ENCODE measurements around the gene LMTK3. TPM values are rescaled to one million over a fixed set of nuclear protein-coding genes. Genes with fewer than 3 reads are reported as not detected.

Gene LMTK3
- polyA plus RNA-seq, 4 donors = 0.41 to 5.3 (median 2.0) TPM

DNA sequence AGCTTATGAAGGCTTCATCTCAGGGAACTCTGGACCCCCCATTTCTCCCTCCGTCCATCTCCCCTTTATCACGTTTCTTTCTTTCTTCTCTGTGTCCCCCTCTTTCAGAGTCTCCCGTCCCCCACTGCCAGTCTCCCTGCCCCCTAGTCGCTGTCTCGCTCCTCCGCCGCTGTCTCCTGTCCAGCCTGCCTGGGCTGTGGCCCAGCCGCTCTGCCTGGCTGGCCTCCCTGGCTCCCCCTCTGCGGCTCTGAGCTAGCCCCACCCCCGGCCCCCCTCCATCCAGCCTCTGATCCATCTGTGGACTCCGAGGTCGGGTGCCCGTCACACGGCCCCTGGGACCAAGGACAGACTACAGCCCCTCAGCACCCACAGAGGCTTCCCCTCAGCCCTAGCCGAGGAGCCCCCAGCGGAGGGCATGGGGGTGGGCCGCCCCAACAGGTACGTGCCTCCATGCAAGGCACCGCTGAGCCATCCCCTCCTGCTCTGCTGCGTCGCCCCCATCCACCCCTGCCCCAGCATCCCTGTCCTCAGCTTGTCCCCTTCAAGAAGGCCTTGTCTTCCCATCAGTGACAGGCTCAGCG, 57.4 kb downstream of the LMTK3 start:
- DNase-seq (ENCODE audit: low read depth in 4 of 4, low spot score in 3 of 4) = no peak

DNA sequence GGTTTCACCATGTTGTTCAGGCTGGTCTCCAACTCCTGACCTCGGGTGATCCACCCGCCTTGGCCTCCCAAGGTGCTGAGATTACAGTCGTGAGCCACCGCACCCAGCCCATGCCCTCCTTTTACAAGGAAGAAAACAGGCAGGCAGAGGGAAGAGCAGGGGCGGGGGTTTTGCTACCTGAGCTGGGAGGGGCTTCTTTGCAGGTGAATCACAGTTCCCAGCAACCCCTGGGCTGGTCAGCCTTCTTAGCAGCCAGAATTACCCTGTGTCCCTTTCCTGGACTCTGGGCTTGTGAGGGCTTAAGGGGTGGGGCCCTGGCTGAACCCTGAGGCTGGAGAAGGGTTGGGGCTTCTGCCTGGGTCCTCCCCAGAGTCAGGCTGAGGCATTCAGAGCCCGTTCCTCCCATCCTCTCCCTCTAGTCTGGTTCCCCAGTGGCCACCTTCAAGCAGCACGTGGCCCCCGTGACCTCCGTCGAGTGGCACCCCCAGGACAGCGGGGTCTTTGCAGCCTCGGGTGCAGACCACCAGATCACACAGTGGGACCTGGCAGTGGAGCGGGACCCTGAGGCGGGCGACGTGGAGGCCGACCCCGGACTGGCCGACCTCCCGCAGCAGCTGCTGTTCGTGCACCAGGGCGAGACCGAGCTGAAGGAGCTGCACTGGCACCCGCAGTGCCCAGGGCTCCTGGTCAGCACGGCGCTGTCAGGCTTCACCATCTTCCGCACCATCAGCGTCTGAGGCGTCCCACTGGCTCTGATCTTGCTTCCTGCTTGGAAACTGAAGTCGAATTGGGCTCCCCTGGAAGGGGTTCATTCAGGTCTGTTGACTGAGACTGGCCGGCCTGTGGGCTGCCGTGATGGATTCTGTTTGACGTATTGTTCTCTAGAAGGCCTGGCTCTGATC, 59.1 kb downstream of the LMTK3 start:
- DNase-seq (ENCODE audit: low read depth in 4 of 4, low spot score in 3 of 4) = no peak

DNA sequence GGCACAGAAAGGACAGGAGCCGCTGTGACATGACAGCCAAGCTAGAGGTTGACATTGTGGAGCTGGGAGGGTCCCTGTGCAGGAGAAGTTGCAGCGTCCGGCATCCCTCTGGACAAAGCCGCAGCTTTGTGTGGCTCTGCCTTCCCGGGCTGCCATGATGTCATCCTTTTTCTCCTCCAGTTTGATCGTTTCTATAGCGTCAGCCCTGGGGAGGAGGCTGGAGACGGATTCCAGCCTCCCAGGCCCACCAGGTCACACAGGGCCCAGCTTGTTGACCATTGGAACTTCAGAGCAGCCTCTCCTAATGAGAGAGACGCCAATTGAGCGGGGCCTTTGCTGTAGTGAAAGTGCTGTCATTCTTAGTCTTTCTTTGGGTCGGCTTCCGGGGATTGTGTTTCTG, 60.0 kb downstream of the LMTK3 start:
- DNase-seq (ENCODE audit: low read depth in 4 of 4, low spot score in 3 of 4) = no peak

DNA sequence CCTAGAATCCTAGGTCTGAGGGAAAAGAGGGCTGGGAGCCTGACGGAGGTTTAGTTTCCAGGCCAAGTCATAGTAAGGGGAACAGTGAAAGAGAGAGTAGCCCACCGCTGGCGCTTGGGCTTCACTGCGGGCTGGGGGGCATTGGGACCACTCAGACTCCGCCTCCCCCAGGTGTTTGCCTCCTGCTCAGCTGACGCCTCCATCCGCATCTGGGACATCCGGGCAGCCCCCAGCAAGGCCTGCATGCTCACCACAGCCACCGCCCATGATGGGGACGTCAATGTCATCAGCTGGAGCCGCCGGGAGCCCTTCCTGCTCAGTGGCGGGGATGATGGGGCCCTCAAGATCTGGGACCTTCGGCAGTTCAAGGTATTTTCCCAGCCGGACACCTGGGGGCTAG, 60.8 kb downstream of the LMTK3 start:
- DNase-seq (ENCODE audit: low read depth in 4 of 4, low spot score in 3 of 4) = no peak

DNA sequence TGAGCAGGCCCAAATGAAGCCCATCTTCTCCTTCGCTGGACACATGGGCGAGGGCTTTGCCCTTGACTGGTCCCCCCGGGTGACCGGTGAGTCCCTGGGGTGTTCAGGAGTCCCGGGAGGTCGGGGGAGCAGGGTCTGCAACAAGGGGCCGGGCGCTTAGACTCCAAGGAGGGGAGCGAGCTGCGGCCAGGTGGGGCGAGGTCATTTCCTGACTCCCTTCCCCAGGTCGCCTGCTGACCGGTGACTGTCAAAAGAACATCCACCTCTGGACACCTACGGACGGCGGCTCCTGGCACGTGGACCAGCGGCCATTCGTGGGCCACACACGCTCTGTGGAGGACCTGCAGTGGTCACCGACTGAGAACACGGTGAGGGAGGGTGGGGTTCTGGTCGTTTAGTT, 61.2 kb downstream of the LMTK3 start:
- no peak for DNase-seq (ENCODE audit: low read depth in 4 of 4, low spot score in 3 of 4)

DNA sequence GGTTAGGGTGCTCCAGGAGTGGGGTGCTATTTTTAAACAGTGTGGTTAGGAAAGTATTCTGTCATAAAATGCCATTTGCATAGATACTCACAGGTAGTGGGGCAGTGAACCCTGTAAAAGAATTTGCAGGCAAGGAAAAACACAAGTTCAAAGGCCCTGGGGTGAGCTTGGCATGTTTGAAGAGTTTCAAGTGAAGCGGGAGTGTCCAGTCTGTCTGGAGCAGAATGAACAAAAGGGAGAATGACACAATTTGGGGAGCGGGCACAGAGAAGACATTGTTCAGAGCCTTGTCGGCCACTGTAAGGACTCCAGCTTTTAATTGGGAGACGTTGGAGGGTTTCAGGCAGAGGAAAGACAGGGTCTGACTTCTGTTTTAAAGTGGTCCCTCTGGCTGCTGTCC, 63.1 kb downstream of the LMTK3 start:
- no peak for DNase-seq (ENCODE audit: low read depth in 4 of 4, low spot score in 3 of 4)

DNA sequence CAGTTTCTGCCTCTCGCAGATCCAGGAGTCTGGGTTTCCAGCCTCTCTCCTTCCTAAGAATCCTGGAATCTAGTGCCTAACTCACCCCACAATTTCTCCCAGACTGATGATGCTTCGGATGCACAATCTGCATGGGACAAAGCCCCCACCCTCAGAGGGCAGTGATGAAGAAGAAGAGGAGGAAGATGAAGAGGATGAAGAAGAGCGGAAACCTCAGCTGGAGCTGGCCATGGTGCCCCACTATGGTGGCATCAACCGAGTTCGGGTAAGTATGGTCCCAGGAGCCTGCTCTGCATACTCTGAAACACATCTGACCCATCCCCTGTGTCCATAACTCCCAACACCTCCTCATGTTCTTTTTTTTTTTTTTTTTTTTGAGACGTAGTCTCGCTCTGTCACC, 65.1 kb downstream of the LMTK3 start:
- no peak for DNase-seq (ENCODE audit: low read depth in 4 of 4, low spot score in 3 of 4)

DNA sequence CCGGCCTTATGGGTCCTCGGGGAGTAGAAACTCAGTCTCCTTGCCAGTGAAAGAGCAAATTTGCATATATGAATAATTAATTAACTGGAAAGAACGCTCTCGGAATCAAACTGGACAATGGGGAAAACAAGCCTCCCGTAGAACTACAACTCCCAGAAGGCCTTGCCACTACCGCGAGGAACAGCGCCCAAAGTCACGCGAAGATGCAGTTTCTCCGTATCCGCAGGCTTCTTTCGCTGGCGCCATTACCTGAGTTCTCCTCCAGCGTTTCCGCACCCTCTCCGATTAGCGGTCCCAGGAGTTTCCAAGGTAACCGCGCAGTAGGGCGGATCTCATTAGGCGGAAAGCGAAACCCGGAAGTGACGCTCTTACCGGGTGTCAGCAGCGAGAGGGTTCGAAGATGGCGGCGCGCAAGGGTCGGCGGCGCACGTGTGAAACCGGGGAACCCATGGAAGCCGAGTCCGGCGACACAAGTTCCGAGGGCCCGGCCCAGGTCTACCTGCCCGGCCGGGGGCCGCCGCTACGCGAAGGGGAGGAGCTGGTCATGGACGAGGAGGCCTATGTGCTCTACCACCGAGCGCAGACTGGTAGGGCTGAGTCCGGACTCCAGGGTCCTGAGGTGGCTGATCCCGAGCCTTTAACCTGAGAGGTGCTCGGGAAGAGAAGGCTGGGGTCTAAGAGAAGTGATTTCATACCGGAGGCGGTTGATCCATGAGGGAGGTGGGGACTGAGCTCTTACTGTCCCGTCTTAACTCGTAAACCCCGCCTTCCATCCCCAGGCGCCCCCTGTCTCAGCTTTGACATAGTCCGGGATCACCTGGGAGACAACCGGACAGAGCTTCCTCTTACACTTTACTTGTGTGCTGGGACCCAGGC, 65.8 kb downstream of the LMTK3 start, which contains the start of gene GRWD1:
GRWD1 (plus strand) TSS at position 378 of the 876 bp plus-strand sequence; CDS start at position 401, 23 bp downstream.
- DNase-seq (ENCODE audit: low read depth in 4 of 4, low spot score in 3 of 4) = peak; percentile 87 to 94 (median 91)

DNA sequence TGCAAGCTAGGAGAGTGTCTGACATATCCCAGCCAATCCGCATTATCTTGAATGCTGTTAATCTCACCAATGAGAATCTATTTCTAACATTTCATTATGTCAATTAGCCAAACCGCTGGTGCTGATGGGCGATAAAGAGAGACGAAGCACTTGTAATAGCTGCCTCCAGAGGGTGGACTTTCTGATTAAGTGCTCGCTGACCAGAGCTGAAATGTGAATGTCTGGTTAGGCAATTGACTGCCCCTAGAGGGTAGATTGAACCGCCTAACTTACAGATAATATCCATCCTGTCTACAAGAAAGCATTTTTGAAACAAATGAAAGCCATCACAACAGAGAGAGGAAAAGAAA, 66.4 kb downstream of the LMTK3 start:
- peak in 3 of 4 donors; percentile 53 to 74 (median 57) for DNase-seq (ENCODE audit: low read depth in 4 of 4, low spot score in 3 of 4)

DNA sequence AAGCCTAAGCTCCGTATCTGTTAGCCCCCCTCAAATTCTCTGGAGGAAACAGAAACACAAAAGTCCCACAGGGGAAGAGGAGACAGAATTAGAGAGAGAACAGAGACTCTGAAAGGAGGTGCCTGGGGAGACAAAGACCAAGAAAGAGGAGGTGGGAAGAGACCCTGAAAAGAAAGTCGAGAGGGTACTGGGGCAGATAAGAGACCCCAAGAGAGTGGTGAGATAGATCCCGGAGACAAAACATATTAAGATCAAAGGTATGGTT, 66.8 kb downstream of the LMTK3 start:
- no peak for DNase-seq (ENCODE audit: low read depth in 4 of 4, low spot score in 3 of 4)

DNA sequence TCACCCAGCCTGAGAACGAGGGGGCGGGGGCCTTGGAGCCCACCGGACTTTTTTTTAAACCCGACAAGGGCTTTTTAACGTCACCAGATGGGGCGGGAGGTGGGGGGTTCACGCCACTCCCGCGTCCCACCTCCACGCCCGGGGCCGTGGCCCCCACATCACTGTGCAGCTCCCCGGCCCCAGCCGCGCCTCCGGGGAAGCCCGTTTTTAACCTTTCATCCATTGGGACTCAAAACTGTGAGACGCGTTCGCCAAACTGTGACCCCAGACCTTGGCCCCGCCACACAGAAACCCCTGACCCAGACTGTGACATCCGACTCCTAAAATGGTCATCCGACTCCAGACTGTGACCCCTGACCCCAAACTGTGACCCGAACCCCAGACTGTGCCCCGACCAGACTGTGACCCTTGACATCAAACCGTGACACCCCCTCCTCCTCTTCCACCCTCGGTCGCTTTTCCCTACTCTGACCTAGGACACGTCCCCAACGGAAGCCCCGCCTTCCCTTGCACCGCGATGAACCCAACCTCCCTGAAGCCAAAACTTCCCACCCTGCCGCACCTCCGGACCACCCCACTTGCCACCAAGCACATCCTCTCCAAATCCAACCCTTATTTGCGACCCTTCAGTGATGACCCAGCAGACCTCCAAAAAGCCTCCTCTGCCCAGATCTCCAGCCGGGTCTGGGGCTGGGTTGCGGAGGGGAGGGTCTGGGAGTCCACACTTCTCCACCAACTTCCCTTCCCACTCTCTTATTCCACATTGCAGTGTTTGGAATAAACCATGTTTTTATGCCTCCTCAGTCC, 67.3 kb downstream of the LMTK3 start:
- DNase-seq (ENCODE audit: low read depth in 4 of 4, low spot score in 3 of 4) = no peak

DNA sequence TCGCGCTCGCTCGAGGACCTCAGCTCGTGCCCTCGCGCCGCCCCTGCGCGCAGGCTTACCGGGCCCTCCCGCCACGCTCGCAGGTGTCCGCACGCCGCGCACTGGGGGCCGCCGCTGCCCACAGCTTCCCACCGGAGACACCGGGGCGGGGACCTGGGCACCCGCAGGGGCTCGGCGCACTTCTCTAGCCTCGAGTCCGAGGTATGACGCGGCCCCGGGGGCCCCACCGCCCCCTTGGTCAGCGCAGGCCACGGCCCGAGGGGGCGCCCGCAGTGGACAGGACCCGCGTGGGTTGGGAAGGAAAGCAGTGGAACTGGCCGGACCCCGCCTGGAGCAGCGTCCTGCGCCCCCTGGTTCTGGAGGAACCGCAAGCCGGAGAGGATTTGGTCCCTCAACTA, 67.9 kb downstream of the LMTK3 start:
- no peak for DNase-seq (ENCODE audit: low read depth in 4 of 4, low spot score in 3 of 4)

DNA sequence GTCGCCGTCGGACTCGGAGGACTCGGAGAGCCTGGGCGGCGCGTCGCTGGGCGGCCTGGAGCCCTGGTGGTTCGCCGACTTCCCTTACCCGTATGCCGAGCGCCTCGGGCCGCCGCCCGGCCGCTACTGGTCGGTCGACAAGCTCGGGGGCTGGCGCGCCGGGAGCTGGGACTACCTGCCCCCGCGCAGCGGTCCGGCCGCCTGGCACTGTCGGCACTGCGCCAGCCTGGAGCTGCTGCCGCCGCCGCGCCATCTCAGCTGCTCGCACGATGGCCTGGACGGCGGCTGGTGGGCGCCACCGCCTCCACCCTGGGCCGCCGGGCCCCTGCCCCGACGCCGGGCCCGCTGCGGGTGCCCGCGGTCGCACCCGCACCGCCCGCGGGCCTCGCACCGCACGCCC, 68.4 kb downstream of the LMTK3 start:
- no peak for DNase-seq (ENCODE audit: low read depth in 4 of 4, low spot score in 3 of 4)

DNA sequence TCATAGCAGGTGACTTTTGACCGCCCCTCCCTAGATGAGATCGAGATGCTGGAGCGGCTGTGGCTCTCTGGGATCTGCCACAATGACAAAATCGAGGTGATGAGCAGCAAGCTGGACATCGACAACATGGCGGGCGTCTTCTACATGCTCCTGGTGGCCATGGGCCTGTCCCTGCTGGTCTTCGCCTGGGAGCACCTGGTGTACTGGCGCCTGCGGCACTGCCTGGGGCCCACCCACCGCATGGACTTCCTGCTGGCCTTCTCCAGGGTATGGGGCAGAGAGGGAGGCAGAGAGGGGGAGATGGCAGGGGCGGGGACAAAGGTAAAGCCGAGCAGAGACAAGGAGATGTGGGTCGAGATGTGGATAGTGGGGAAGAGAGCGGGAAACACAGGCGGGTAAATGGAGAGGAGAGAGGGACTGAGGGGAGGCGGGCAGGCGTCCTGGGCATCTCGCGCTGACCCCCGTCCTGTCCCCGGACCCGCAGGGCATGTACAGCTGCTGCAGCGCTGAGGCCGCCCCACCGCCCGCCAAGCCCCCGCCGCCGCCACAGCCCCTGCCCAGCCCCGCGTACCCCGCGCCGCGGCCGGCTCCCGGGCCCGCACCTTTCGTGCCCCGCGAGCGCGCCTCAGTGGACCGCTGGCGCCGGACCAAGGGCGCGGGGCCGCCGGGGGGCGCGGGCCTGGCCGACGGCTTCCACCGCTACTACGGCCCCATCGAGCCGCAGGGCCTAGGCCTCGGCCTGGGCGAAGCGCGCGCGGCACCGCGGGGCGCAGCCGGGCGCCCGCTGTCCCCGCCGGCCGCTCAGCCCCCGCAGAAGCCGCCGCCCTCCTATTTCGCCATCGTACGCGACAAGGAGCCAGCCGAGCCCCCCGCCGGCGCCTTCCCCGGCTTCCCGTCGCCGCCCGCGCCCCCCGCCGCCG, 69.3 kb downstream of the LMTK3 start:
- no peak for DNase-seq (ENCODE audit: low read depth in 4 of 4, low spot score in 3 of 4)

DNA sequence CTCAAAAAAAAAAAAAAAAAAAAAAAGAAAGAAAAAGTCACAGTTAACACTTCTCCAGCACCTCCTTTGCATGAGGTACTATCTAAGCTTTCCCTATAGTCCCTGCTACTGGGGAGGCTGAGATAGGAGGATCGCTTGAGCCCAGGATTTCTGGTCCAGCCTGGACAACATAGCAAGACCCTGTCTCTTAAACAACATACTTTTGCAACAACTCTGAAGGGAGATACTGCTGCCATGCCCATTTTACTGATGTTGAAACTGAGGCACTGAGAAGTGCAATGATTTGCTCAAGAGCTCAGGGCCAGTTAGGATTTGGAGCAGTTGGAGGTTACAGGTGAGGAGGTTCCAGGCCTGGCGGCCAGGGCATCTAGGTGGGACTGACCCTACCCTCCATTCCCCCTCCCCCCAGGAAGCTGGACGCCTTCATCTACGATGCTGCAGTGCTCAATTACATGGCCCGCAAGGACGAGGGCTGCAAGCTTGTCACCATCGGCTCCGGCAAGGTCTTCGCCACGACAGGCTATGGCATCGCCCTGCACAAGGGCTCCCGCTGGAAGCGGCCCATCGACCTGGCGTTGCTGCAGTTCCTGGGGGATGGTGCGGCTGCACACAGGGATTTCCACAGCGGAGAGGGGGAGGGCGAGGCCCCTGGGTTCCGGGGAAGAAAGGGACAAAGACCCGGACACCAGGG, 70.1 kb downstream of the LMTK3 start:
- no peak for DNase-seq (ENCODE audit: low read depth in 4 of 4, low spot score in 3 of 4)

DNA sequence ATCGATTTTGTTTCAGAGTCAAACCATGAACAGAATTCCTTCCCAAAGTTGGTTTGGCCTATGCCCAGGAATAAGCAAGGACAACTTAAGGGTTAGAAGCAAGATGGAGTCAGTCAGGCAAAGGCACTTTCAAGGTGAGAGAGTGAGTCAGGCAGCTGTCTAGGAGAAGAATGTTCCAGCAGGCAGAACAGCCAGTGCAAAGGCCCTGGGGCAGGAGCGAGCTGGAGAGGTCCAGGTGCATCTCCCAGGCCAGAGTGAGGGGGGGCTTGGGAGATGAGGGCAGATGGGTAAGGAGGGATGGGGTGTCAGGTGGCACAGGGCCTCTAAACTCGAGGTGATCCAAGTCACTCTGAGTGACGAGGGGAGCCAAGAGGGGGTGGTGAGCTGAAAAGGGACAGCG, 75.0 kb downstream of the LMTK3 start:
- DNase-seq (ENCODE audit: low read depth in 4 of 4, low spot score in 3 of 4) = no peak
